ENCODE measurements around the gene EPHA4. TPM values are rescaled to one million over a fixed set of nuclear protein-coding genes. Genes with fewer than 3 reads are reported as not detected.

The EPHA4 gene
- total and polyA plus RNA-seq, 2 of the 4 experiments (the other 2 are of a cell fraction), result 36.9 to 132 TPM

GRCh38 chr2:221405521-221405920 lies 166.6 kb downstream of the EPHA4 start:
- no peak overlapping the region for H4K5ac ChIP-seq (ENCODE audit: low read depth, low read length)
- POLR2A ChIA-PET (ENCODE audit: unreplicated experiment), result no interaction called here
- CTCF ChIA-PET, result no interaction called here
- H4K91ac ChIP-seq (ENCODE audit: insufficient read depth, low read depth, low read length), result no peak overlapping the region
- H3K27me3 ChIP-seq (ENCODE audit: control insufficient read depth, insufficient read depth, low read length), result no peaks in the 10 kb centered on the region
- TF ChIP-seq MAFK (IDR thresholded peaks at IDR 0.05; ENCODE audit: low read depth, low read length) (peak; percentile 86), CEBPB (IDR thresholded peaks at IDR 0.05; ENCODE audit: low read depth, low read length) (no peak), BHLHE40 (IDR thresholded peaks at IDR 0.05; ENCODE audit: low read depth, low read length) (no peak)
- H2BK15ac ChIP-seq (ENCODE audit: low read depth, low read length), result no peak overlapping the region
- H3K36me3 ChIP-seq (ENCODE audit: control insufficient read depth, insufficient read depth, low read length), result no peaks in the 10 kb centered on the region
- no peak overlapping the region for H2AK5ac ChIP-seq (ENCODE audit: low read depth, low read length)
- H2AFZ ChIP-seq (replicated peaks; ENCODE audit: low read length, poor library complexity), result no peak overlapping the region
- in situ Hi-C loops (cut with MboI; ENCODE audit: low sequenced_read_pairs) (no loop called here), intact Hi-C loops (cut with micrococcal nuclease) (no loop called here), dilution Hi-C loops (cut with HindIII; ENCODE audit: low sequenced_read_pairs, unreplicated experiment) (no loop called here)
- peaks cover 5% of the 10 kb centered on the region for H3K4me1 ChIP-seq (ENCODE audit: control insufficient read depth, insufficient read depth, low read length)
- no peak overlapping the region for H3K4ac ChIP-seq (ENCODE audit: low read depth, low read length)
- H3K79me1 ChIP-seq (ENCODE audit: low read depth in 1 of 2, low read length in 2 of 2), result no peaks in the 10 kb centered on the region
- H4K8ac ChIP-seq (ENCODE audit: low read depth in 2 of 2, low read length in 2 of 2), result no peak overlapping the region
- no peak overlapping the region for H3K4me2 ChIP-seq (ENCODE audit: low read depth, low read length)
- no peak for DNase-seq
- BruUV-seq (replicated peaks), result no TSS peak
- no peak overlapping the region for H3K9ac ChIP-seq (ENCODE audit: low read depth, low read length)
- H3K27ac ChIP-seq (ENCODE audit: insufficient read depth, low read length), result no peak overlapping the region
- H2BK20ac ChIP-seq (ENCODE audit: low read depth, low read length), result no peak overlapping the region
- H3K18ac ChIP-seq (ENCODE audit: low read depth, low read length), result no peak overlapping the region
- peaks cover 6% of the 10 kb centered on the region for H3K9me1 ChIP-seq (ENCODE audit: insufficient read depth, low read length)
- no peak overlapping the region for H2BK5ac ChIP-seq (ENCODE audit: low read depth, low read length, poor library complexity, severe bottlenecking)
- no peak overlapping the region for H3K23ac ChIP-seq (ENCODE audit: low read depth, low read length)
- no peak overlapping the region for H2AK9ac ChIP-seq (replicated peaks; ENCODE audit: low read depth, low read length, poor library complexity)
- no peak overlapping the region for H3K4me3 ChIP-seq (ENCODE audit: insufficient read depth, low read depth, low read length)
- ATAC-seq (ENCODE audit: low read depth), result no peak
- H2BK120ac ChIP-seq (ENCODE audit: low read depth, low read length), result no peak overlapping the region
- H3K9me3 ChIP-seq (ENCODE audit: control insufficient read depth, insufficient read depth, low read length), result no peaks in the 10 kb centered on the region
- no peaks in the 10 kb centered on the region for H4K20me1 ChIP-seq (ENCODE audit: insufficient read depth, low read length)
- no peak overlapping the region for H3K14ac ChIP-seq (replicated peaks; ENCODE audit: low read depth, low read length)
- no peak overlapping the region for H3K56ac ChIP-seq (ENCODE audit: extremely low read depth, insufficient read depth, low read length)
